Measurements from ENCODE around the gene HTATSF1.
A peak's percentile ranks its signal among the peaks of the same experiment; 100 is the strongest.

HTATSF1 gene

DNA sequence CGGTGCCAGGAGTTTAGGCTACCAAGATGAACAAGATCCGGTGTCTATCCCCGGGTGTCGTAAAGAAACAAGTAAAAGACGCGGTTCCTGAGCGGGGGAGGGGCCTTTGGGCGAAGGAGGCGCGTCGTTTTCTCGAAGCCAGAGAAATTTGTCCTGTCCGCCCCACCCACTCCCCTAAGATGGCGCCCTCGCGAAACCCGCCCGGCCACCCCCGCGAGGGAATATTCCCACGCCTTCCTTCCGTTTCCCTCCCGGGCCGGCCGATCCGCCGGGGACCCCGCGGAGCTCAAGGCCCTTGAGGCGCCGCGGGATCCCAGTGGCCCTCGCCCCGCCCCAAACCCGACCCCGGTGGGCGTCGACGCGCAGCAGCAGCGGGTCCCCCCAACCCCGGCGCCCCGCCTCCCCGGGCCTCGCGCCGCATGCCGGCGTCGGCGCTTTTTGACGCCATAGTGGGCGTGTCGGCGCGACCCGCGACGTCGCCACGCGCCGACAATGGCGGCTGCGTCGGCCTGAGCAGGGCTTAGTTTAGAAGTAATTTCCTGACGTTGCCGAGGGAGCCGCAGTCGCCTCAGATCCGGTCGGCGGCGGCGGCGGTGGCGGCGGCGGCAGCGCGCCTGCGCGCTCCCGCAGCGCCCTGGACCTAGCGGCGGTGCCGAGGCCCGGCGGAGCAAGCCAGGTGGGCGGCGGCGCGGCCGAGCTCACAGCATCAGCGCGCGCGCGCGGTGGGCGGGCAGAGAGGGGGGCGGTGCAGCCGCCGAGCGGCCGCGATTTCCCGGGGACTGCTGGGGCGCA lies 432 bp upstream of the HTATSF1 start:
- DNase-seq: peak; percentile 86

DNA sequence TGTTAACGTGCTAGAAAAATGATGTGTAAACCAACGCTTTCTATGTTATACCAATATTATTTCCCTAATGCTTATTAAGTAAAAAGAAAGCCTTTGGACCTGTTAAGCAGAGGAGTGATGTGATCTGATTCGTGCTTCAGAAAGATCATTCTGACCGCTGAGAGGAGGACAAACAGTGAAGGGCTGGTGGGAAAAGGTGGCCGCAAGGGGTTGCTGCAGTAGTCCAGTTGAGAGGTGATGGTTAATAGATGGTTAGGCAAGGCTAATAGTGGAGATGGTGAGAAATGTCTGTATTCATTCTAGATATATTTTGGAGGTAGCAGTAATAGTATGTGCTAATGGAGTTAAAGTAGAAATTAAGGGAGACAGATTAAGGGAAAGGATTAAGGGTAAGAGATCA lies 21.7 kb downstream of the HTATSF1 start:
- DNase-seq: no peak

- DNase-seq: no peak
Measured at GRCh38 chrX:136523770-136524169, 26.4 kb downstream of the HTATSF1 start.

DNA sequence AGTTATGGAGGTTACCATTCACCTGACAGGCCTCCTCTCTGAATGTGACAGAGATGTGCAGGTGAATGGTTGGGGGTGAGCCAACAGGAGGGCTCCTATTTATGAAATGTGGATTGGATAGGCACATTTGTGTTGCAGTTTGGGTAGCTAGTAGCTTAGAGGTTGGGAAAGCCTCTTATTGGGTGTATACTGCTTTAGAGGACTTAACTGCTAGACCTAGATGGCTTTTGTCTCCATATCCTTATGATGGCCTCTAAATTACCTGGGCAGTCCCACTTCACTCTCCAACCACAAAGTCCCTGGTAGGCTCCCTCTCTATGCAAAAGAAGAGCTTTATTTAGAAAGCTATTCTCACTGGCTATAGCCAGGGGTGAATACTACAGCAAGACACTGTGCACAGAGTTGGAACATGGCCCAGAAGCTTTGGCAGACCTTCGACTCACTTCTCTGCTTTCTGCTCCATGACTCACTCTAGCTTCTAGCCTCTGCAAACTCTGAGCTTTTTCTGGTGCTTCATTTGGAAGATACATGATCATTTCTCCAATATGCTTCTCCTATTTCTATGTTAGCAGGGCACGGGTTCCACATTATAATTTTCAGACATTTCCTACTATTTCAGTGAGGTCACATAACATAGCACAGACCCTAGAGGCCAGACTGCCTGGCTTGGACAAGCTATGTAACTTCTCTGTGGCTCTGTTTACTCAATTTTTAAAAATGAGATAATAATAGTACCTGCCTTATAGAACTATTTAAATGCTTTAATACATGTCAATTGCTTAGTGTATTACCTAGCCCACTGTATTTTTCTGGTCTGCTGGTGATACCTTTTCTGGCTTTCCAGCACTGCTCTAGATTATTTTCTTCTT lies 28.6 kb downstream of the HTATSF1 start:
- peak; percentile 62 for DNase-seq

DNA sequence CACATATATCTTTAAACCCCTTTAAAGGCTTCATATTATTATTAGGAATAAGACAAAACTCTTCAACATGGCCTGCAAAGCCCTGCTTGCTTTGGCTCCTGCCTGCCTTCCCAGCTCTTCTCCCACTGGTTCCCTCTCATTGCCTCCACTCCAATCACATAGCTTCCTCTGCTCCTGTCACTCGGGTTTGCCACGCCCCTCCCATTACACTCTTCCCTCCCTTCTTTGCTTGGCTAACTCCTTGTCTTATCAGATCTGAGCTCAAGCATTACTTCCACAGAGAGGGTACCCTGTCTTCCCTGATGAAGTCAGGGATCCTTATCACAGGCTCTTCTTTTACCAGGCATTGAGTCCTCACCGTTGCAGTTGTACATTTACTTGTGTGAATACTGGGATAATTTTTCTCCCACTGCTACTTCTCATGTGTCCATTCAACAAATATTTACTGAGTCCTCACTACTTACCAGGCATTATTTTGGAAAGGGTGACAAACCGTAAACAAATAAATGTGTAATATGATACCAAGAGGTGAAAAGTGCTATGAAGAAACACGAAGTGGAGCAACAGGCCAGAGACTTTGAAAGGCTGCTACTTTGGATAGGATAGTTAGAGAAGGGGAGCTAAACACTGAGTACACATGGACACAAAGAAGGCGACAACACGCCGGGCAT lies 31.4 kb downstream of the HTATSF1 start:
- no peak for DNase-seq

- DNase-seq: no peak
Measured at GRCh38 chrX:136529795-136530194, 32.4 kb downstream of the HTATSF1 start.

- DNase-seq: no peak
Measured at GRCh38 chrX:136531951-136532350, 34.6 kb downstream of the HTATSF1 start, which contains the start of gene VGLL1. VGLL1 (plus strand) TSS chrX:136532215; CDS start chrX:136536021, 3,806 bp downstream.

DNA sequence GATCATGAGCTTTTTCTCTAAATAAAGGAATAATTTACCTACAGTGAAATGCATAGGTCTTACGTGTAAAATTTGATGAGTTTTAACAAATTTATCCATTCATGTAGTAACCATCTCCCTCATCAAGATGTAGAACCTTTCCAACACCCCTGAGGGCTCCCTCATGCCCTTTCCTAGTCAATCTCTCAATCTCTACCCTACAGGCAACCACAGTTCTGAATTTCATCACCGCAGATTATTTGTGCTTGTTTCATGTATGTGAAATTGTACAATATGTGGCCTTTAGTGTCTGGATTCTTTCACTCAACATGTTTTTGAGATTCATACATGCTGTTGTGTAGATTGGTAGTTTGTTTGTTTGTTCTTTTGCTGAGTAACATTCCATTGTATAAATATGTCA lies 36.7 kb downstream of the HTATSF1 start:
- no peak for DNase-seq

GRCh38 chrX:136538811-136539210 lies 41.4 kb downstream of the HTATSF1 start:
- DNase-seq: no peak

- no peak for DNase-seq
Measured at GRCh38 chrX:136540226-136540625, 42.8 kb downstream of the HTATSF1 start.

GRCh38 chrX:136541294-136541693 lies 43.9 kb downstream of the HTATSF1 start:
- no peak for DNase-seq

DNA sequence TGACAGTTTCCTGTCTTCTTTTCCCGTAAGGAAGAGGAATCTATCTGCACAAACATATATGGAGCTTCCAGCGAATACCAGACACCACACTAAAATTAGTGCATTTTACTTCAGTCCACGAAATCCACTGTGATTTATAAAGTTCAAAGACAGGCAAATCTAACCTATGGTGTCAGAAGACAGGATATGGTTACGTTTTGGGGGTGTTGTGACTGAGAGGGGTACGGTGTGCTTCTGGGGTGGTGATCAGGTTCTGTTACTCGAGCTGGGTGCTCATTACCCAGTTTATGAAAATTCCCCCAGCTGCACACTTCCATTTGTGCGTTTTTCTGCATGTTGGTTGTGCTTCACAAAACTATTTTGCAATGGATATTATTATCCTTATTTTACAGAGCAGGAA lies 44.9 kb downstream of the HTATSF1 start:
- no peak for DNase-seq

GRCh38 chrX:136546371-136546781 lies 49.0 kb downstream of the HTATSF1 start:
- DNase-seq: no peak

DNA sequence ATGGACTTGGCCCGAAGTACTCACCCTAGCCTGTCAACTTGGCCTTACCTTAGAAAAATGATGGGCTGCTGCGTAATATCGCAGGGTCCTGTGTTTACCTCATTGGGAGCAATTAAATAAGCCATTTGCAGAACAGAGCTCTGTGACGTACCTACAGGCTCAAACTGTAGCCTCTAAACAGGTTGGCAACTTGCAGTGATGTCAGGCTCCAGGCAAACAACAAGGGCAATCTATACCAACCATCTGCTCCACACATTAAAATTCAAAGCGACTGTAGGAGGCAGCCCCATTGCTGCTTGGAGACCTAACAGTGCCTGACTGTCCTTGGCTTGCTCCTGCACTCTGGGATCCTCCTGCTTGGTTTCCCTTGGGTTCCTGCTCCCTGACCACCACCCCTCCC lies 51.8 kb downstream of the HTATSF1 start:
- no peak for DNase-seq

DNA sequence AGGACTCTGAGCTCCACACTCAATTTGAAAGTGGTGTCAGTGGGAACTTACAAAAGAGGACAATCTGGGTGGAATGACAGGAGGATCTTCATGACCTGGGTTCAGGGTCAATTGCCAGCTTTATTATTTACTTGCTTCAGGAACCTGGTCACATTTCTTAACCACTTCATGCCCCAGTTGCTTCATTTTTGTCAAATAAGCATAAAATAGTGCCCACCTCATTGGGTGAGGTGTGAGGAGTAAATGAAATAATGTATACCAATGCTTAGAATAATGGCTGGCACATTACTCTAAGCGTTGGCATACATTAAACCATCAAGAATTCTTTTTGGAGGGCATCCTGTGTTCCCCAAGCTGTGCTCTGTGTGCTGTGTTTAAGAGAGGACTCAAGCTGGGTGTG lies 54.0 kb downstream of the HTATSF1 start:
- DNase-seq: no peak

DNA sequence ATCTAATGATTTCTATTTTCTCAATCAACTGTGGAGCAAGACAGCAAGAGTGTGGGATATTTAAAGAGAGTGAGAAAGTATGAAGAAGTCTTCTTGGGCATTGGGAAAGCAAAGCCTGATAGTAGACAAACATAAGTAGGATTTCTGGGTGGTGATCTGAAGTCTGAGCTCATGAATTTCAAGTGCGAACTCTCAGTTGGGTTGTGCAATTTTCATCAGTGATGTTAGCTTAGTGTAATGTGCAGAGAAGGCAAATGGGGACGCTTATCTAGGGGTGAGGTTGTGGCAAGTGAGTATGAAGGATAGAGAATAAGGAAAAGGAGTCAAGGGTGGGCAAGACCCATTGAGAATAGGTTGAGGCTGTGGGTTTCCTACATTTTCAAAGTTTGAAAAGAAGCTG lies 58.3 kb downstream of the HTATSF1 start:
- no peak for DNase-seq
